ENCODE measurements around the gene RBCK1. TPM values are rescaled to one million over a fixed set of nuclear protein-coding genes. Genes with fewer than 3 reads are reported as not detected.

The RBCK1 gene
- polyA plus RNA-seq, 3 donors from 2014 or later = 110 to 131 (median 126) TPM

- Mint-ChIP-seq H3K4me1 (peaks cover 29 to 34% of the 10 kb centered on the region in 2 donors), H3K4me3 (no peak overlapping the region), H3K27me3 (ENCODE audit: low read depth in 3 of 3) (no peaks in the 10 kb centered on the region)
Observed at GRCh38 chr20:454951-455350, 46.9 kb downstream of the RBCK1 start.

DNA sequence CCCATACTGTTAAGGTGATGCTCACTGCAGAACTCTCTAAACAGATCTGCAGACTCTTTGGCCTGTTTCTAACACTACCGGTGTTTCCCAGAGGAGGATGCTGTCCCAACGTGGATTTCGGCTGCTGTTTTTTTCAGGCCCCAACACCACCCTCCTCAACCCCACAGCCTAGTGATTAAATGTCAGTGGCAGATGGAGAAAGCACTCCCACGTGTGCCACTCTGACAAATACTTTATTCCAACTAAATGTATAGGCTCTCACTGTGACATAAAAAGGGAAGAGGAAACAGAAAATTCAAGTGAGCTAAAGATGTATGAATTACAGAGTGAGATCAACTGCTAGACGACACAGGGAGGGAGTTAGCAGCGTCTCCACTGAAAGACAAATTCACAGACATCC lies 50.7 kb downstream of the RBCK1 start:
- no peak overlapping the region for H3K27ac Mint-ChIP-seq
- H3K36me3 Mint-ChIP-seq = peaks cover 0 to 4% (median 0%) of the 10 kb centered on the region in 3 donors
- H3K4me3 Mint-ChIP-seq = no peak overlapping the region
- H3K4me1 Mint-ChIP-seq = peaks cover 40 to 56% of the 10 kb centered on the region in 2 donors
- peaks cover 2 to 9% (median 8%) of the 10 kb centered on the region in 3 donors for H3K27me3 Mint-ChIP-seq (ENCODE audit: low read depth in 3 of 3)
- no peak for DNase-seq
- no peaks in the 10 kb centered on the region for H3K9me3 Mint-ChIP-seq

More at GRCh38 chr20:454951-455350, 46.9 kb downstream of the RBCK1 start:
- Mint-ChIP-seq H3K27ac (no peak overlapping the region), H3K36me3 (peaks cover 0 to 7% (median 0%) of the 10 kb centered on the region in 3 donors), H3K9me3 (no peaks in the 10 kb centered on the region)
- DNase-seq = no peak

DNA sequence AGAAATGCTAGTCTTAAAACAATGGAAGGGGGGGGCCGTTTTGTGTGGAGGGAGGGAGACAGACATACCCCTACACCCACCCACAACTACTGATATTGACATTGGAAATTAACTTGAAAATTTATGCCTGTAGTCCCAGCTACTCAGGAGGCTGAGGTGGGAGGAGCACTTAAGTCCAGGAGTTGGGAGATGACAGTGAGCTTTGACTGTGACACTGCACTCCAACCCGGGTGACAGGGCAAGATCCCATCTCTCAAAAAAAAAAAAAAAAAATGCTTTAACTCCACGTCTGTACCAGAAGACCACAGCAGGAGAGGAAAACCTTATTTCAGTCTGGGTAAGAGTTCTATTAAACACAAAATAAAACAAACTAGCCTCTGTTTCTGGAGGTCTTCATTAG lies 52.1 kb downstream of the RBCK1 start:
- Mint-ChIP-seq H3K4me1 (peaks cover 38 to 56% of the 10 kb centered on the region in 2 donors), H3K36me3 (peaks cover 0 to 4% (median 0%) of the 10 kb centered on the region in 3 donors), H3K9me3 (no peaks in the 10 kb centered on the region), H3K27me3 (ENCODE audit: low read depth in 3 of 3) (peaks cover 2 to 9% (median 8%) of the 10 kb centered on the region in 3 donors), H3K27ac (peak overlapping the region; percentile 42 to 99 (median 84)), H3K4me3 (peak overlapping the region; percentile 71 to 100 (median 96))
- DNase-seq = no peak

DNA sequence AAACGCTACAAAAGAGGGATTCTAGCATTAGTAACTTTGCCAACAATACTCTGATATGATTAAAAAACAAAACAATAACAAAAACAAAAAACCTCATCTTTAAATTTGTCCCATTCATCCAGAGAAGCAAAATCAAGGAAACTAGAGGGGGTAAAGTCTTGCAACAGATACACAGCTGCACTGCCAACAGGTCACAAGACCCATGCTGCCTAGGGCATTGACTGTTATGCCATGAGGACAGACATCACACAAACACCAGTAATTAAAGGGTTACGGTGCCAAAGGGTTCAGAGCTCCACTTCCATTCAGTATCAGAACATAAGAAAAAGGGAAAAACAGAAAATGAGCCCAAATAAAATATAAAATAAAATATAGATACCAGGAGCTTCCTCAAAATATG lies 52.6 kb downstream of the RBCK1 start:
- peaks cover 38 to 56% of the 10 kb centered on the region in 2 donors for H3K4me1 Mint-ChIP-seq
- peak overlapping the region; percentile 42 to 99 (median 84) for H3K27ac Mint-ChIP-seq
- H3K27me3 Mint-ChIP-seq (ENCODE audit: low read depth in 3 of 3) = peaks cover 2 to 9% (median 8%) of the 10 kb centered on the region in 3 donors
- H3K9me3 Mint-ChIP-seq = no peaks in the 10 kb centered on the region
- DNase-seq = no peak
- peaks cover 0 to 4% (median 0%) of the 10 kb centered on the region in 3 donors for H3K36me3 Mint-ChIP-seq
- peak overlapping the region; percentile 71 to 100 (median 96) for H3K4me3 Mint-ChIP-seq

DNA sequence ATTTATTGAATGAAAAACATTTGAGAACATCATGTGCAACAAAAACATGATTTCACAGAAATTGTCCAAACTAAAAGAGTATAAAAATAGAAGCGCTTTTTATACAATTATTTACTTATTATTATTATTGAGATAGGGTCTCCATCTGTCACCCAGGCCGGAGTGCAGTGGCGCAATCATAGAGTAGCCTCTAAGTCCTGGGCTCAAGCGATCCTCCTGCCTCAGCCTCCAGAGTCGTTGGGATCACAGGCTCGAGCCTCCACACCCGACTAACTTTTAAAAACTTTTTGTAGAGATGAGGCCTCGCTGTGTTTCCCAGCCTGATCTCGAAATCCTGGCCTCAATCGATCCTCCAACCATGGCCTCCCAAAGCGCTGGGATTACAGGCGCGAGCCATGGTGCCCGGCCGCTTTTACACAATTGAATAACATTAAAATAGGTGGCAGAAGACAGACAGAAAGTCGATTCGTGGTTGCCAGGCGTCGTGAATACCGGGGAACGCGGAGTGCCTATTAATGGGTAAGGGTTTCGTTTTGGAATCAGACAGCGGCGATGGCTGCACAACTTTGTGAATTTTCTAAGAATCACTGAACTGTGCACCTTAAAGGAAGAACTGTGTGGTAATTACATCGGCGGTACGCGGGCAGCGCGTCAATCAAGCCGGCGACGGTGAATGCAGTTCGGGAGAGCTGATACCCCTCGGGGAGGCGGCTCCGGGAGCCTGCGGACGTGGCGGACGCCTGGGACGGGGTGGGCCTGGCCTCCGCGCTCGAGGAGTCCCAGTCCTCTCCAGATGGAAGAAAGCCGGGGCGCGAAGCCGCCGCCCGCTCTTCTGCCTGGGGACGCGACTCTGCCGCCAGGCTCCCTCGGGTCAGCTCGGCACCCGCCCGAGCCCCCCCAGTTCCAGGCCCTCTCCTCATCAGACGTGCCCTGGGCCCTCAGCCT lies 53.4 kb downstream of the RBCK1 start:
- peak in 2 of 3 donors; percentile 42 to 57 for DNase-seq
- Mint-ChIP-seq H3K36me3 (peaks cover 0 to 4% (median 0%) of the 10 kb centered on the region in 3 donors), H3K9me3 (no peaks in the 10 kb centered on the region), H3K27me3 (ENCODE audit: low read depth in 3 of 3) (peaks cover 2 to 9% (median 8%) of the 10 kb centered on the region in 3 donors), H3K4me1 (peaks cover 36 to 56% of the 10 kb centered on the region in 2 donors), H3K4me3 (peak overlapping the region; percentile 92 to 100 (median 96)), H3K27ac (peak overlapping the region; percentile 95 to 99 (median 98))

- Mint-ChIP-seq H3K27ac (peak within 1 kb of the TSS; percentile 95 to 99 (median 98)), H3K4me3 (peak within 1 kb of the TSS; percentile 92 to 100 (median 96)), H3K27me3 (ENCODE audit: low read depth in 3 of 3) (peaks cover 2 to 11% (median 11%) of the 10 kb centered on the region in 3 donors), H3K36me3 (peaks cover 0 to 3% (median 0%) of the 10 kb centered on the region in 3 donors), H3K4me1 (peaks cover 34 to 53% of the 10 kb centered on the region in 2 donors), H3K9me3 (no peaks in the 10 kb centered on the region)
- DNase-seq = peak; percentile 86 to 89 (median 89)
Observed at GRCh38 chr20:462199-462991, 54.3 kb downstream of the RBCK1 start, which contains the start of gene TBC1D20. Gene TBC1D20, minus strand, starts transcription at chr20:462533. Its CDS starts 128 bp downstream, at chr20:462405.

- H3K4me1 Mint-ChIP-seq = peaks cover 4 to 6% of the 10 kb centered on the region in 2 donors
- DNase-seq = no peak
- H3K27me3 Mint-ChIP-seq (ENCODE audit: low read depth in 3 of 3) = peaks cover 0 to 21% (median 4%) of the 10 kb centered on the region in 3 donors
- H3K4me3 Mint-ChIP-seq = no peak overlapping the region
- peaks cover 0 to 11% (median 0%) of the 10 kb centered on the region in 6 donors for H3K9me3 Mint-ChIP-seq
- no peaks in the 10 kb centered on the region for H3K36me3 Mint-ChIP-seq
- no peak overlapping the region for H3K27ac Mint-ChIP-seq
Observed at GRCh38 chr20:467755-468154, 59.7 kb downstream of the RBCK1 start.

DNA sequence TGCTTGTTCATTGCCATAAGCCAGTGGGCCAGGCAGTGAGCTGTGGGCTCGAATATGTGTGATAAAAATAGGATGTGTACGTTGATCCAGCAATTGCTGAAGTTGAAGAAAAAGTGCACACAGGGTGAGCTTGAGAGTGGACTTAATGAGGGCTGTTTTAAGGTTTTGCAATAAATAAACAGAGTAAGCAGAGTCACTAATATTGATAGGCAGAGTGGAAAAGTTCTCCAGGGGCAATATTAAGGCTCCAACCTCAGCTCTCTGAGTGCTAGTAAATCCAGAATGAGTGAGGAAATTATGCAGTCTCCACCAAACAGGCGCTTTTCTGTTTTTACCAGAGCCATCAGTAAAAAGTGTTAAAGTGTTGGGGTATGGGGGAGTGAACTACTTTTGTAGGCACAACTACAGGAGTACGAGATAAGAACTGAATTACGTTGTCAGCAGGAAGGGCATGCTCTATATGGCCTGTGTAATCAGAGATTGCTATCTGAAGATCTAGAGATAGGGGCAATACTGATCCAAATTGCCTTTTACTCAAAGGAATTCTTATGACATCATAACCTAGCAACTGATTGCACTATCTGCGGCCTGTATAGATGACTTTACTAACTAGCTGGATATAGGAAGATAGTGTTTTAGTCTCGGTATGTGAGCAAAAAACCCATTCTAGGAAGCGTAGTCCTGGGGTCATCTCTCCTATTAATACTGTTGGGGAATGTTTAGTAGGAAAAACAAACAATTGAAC lies 61.8 kb downstream of the RBCK1 start:
- no peak overlapping the region for H3K4me3 Mint-ChIP-seq
- peaks cover 0 to 6% (median 3%) of the 10 kb centered on the region in 3 donors for H3K36me3 Mint-ChIP-seq
- H3K27ac Mint-ChIP-seq = no peak overlapping the region

DNA sequence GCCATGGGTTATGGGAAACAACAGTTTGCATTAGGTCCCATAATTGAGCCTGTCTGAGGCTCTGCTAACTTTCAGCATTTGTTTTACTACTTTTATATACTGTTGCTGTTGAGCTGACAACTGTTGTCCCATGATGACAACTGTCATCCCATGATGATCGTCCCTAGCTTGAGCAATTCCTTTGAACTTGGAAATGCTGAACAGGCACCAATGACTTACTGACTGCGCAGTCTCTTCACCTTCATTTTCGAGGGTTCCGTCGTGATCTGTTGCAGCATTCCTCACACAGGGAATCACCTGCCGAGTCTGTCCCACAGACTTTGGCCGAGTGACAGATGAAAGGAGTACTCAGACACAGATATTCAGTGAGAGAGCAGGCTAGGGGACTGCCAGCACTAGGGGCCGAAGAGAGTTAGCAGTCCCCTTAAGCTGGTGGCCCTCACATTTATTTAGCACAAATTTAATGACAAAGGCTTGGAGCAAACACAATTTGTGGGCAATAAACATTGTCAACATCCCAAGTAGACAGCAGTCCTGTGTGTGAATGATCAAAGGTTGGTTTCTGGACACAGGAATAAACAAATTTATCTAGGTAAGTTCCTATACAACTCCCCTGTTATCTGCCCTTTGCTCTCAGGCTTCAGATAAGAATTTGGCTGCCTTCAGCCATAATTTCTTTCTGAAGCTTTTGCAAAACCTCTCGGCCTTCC lies 64.2 kb downstream of the RBCK1 start:
- peaks cover 0 to 6% (median 6%) of the 10 kb centered on the region in 3 donors for H3K36me3 Mint-ChIP-seq
- H3K4me1 Mint-ChIP-seq = no peaks in the 10 kb centered on the region
- no peak for DNase-seq
- H3K4me3 Mint-ChIP-seq = no peak overlapping the region
- H3K27ac Mint-ChIP-seq = no peak overlapping the region
- peaks cover 1 to 15% (median 4%) of the 10 kb centered on the region in 3 donors for H3K27me3 Mint-ChIP-seq (ENCODE audit: low read depth in 3 of 3)
- H3K9me3 Mint-ChIP-seq = peaks cover 0 to 11% (median 0%) of the 10 kb centered on the region in 6 donors

More for the DNA sequence above, 61.8 kb downstream of the RBCK1 start:
- no peak for DNase-seq
- Mint-ChIP-seq H3K9me3 (peaks cover 0 to 11% (median 0%) of the 10 kb centered on the region in 6 donors), H3K4me1 (no peaks in the 10 kb centered on the region), H3K27me3 (ENCODE audit: low read depth in 3 of 3) (peaks cover 0 to 17% (median 6%) of the 10 kb centered on the region in 3 donors)

GRCh38 chr20:472889-473292 lies 64.8 kb downstream of the RBCK1 start:
- H3K36me3 Mint-ChIP-seq = peaks cover 0 to 7% (median 6%) of the 10 kb centered on the region in 3 donors
- no peaks in the 10 kb centered on the region for H3K4me1 Mint-ChIP-seq
- H3K27me3 Mint-ChIP-seq (ENCODE audit: low read depth in 3 of 3) = peaks cover 1 to 14% (median 2%) of the 10 kb centered on the region in 3 donors
- no peak for DNase-seq
- H3K4me3 Mint-ChIP-seq = no peak overlapping the region
- H3K27ac Mint-ChIP-seq = no peak overlapping the region
- H3K9me3 Mint-ChIP-seq = peaks cover 0 to 11% (median 0%) of the 10 kb centered on the region in 6 donors

GRCh38 chr20:474581-474980 lies 66.5 kb downstream of the RBCK1 start:
- DNase-seq = no peak
- H3K27me3 Mint-ChIP-seq (ENCODE audit: low read depth in 3 of 3) = peaks cover 1 to 3% (median 2%) of the 10 kb centered on the region in 3 donors
- no peak overlapping the region for H3K4me3 Mint-ChIP-seq
- peaks cover 0 to 8% (median 0%) of the 10 kb centered on the region in 6 donors for H3K9me3 Mint-ChIP-seq
- peaks cover 4 to 6% of the 10 kb centered on the region in 2 donors for H3K4me1 Mint-ChIP-seq
- peaks cover 0 to 10% (median 6%) of the 10 kb centered on the region in 3 donors for H3K36me3 Mint-ChIP-seq
- H3K27ac Mint-ChIP-seq = peak overlapping the region in 1 of 6 donors; percentile 23
